Muscle of arm (tissue), 12 donors: ENCODE data around the gene FXR2. TPM values are rescaled to one million over a fixed set of nuclear protein-coding genes. Genes with fewer than 3 reads are reported as not detected.

Experiments
- DNase-seq: peaks from one replicate; pipeline ENCODE4 v3.0.0-alpha.2; 2013
- polyA plus RNA-seq, 12 donors: library from polyadenylated mRNA; unstranded; fragments of 120-200 nt; gene quantifications; one replicate each; pipeline ENCODE4 v1.2.1, GENCODE V29; 2013; ENCODE audit not compliant: insufficient read length in 12 of 12

Gene FXR2
- polyA plus RNA-seq, 12 donors: 30.5 to 71.8 (median 37.0) TPM; not detected in 1

DNA sequence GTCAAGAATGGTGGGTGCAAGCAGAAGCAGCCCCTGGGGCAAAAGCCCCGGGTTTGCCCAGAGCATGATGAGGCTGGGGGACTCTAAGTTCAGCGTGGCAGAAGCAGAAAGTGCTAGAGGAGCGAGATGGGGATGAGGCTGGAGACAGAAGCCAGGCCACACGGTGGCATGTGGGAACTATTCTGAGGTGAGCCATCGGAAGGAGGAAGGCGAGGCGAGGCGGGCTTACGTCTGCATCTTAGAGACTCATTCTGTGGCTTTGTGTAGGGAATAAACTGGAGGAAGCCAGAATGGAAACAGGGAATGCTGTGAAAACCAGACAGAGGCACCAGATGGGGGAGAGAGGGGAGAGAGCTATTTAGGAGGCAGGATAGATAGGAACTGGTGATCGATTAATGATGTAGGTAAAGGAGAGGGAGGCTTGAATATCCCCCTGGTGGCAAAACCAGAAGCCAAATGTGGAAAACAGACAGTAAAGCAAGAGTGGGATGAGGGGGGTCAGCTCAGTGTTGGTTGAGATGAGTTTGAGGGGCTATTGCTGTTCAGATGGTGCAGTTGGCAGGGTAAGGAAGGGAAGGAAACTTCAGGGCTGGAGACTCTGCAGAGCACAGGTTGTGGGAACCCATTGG is 59.3 kb downstream of the FXR2 start:
- no peak for DNase-seq

DNA sequence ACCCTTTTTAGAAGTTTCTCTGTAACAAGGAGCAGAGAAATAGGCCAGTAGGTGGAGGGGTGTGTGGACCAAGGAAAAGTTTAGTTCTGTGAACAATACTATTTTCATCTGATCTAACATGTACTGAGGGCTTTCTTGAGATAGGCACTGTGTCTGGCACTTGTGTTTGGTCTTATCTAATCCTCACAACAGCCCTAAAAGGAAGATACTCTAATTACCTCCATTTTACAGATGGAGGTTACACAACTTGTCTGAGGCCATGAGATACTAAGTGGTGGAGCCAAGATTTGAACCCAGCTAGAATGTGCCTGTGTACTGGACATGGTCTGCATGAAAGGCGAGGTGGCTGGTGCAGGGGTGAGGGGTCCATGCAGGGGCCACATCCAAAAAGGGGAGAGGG is 61.3 kb downstream of the FXR2 start:
- DNase-seq: no peak

GRCh38 chr17:7552621-7553051 is 62.1 kb downstream of the FXR2 start:
- DNase-seq: no peak

DNA sequence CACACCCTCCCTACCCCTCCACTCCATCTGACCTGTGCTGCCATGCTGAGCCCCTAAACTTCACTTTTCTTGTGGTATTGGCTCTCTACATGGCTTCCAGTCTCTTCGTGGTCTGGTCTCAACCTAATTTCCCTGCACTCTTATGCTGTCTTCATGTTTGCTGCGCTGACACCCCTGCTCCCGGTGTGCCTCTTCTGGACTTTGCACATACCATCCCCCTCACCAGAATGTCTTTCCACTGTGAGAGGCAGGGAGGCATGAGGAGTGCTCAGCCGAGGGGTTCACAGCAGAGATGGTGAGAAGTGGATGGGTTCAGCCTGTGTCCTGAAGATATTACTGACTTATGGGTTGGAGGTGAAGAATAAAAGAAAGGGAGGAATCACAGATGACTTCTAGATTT is 63.3 kb downstream of the FXR2 start:
- DNase-seq: no peak

DNA sequence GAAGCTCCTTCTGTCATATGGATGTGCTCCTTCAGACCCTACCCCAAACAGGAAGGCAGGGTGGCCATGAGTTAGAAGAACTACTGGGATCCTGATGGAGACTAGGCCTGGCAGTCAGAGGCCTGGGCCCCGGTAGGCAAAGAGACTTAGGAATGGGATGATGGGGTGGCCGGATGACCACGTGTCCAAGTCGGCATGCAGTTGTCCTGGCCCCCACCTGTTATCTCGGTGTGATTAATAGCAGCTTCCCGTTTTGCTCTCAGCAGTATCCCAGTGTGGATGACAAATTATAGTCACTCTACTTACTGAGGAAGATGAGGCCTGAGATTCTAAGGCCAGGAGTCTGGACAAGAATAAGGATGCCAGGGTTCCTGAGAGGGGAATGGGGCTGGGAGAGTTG is 64.4 kb downstream of the FXR2 start:
- DNase-seq: no peak

DNA sequence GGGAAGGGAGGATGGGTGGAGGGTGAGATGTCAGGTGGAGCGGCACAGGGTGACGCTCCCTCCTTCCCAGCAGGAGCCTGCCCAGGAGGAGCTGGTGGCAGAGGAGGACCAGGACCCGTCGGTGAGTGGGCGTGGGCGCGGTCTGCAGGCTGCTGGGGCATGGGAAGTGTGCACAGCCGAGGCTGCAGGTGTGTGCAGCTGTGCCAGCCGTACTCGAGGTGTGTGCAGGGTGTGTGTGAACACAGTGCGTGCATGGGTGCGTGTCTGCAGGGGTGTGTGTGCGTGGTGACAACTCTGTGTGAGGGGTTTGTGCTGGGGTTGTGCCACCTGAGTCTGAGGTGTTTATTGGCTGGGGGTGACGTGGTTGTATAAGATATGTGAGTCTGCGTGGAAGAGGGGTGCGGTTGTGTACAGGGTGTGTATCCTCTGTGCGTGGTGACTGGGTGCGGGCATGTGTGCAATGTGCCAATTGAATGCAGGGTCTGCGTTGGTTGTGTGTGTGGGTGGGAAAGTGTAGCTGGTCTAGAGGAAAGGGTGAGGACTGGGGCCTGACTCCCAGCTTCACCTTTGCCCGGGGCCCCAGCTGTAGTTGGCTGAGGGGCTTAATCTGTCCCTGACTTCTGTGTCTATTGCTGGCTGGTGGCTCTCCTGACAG is 65.2 kb downstream of the FXR2 start:
- no peak for DNase-seq

GRCh38 chr17:7548585-7549400 is 65.9 kb downstream of the FXR2 start, which contains the start of gene TNFSF12:
TNFSF12 (plus strand) TSS chr17:7549058; CDS start chr17:7549154, 96 bp downstream.
- no peak for DNase-seq

DNA sequence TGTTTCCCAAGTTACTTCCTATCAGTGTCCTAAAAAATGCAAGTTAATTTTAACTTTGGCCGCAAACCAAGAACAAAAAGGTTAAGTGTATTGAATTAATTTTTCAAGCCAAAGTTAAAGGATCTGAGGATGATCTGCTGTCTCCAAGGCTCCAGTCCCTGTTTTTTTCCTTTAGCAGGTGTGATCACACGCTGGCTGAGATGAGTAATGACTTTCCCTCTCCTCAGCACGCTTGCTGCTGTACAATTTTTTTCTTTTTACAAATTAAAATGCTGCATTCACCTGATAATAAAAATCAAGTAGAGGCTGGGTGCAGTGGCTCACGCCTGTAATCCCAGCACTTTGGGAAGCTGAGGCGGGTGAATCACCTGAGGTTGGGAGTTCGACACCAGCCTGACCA is 69.8 kb downstream of the FXR2 start:
- no peak for DNase-seq

Other genes starting within 250 kb of the FXR2 start
- gene TNK1, start 233.8 kb downstream of the FXR2 start, polyA plus RNA-seq: 1 to 10 TPM in 2 of 12 donors, under 1 TPM in 8, not detected in 2; 0.15 to 3.8 (median 0.47) TPM
- 10 to 100 TPM in 11 of 12 donors, not detected in 1; 19.8 to 52.1 (median 23.2) TPM for gene PLSCR3, start 220.4 kb downstream of the FXR2 start, polyA plus RNA-seq
- gene TMEM256, start 210.8 kb downstream of the FXR2 start, polyA plus RNA-seq: 10 to 100 TPM in 11 of 12 donors, not detected in 1; 45.1 to 67.7 (median 49.8) TPM
- 10 to 100 TPM in 11 of 12 donors, not detected in 1; 17.0 to 37.6 (median 24.5) TPM for gene NLGN2, start 207.1 kb downstream of the FXR2 start, polyA plus RNA-seq
- not detected for gene SPEM1, start 194.6 kb downstream of the FXR2 start, polyA plus RNA-seq
- not detected for gene SPEM2, start 189.3 kb downstream of the FXR2 start, polyA plus RNA-seq
- not detected for gene SPEM3, start 186.0 kb downstream of the FXR2 start, polyA plus RNA-seq
- gene TMEM102, start 179.5 kb downstream of the FXR2 start, polyA plus RNA-seq: 1 to 10 TPM in 3 of 12 donors, under 1 TPM in 7, not detected in 2; 0.62 to 2.2 (median 0.86) TPM
- gene FGF11, start 175.4 kb downstream of the FXR2 start, polyA plus RNA-seq: 10 to 100 TPM in 1 of 12 donors, 1 to 10 TPM in 9, under 1 TPM in 1, not detected in 1; 0.97 to 15.9 (median 2.4) TPM
- gene CHRNB1, start 169.8 kb downstream of the FXR2 start, polyA plus RNA-seq: 10 to 100 TPM in 11 of 12 donors, not detected in 1; 35.1 to 91.7 (median 79.7) TPM
- gene ZBTB4, start 135.3 kb downstream of the FXR2 start, polyA plus RNA-seq: 10 to 100 TPM in 11 of 12 donors, not detected in 1; 20.6 to 54.7 (median 24.4) TPM
- gene SLC35G6, start 133.5 kb downstream of the FXR2 start, polyA plus RNA-seq: under 1 TPM in 9 of 12 donors, not detected in 3; 0.08 to 0.65 (median 0.29) TPM
- gene POLR2A, start 130.5 kb downstream of the FXR2 start, polyA plus RNA-seq: 100 to 1,000 TPM in 2 of 12 donors, 10 to 100 TPM in 10; 42.7 to 443 (median 60.3) TPM
- 10 to 100 TPM in 11 of 12 donors, not detected in 1; 18.6 to 34.0 (median 24.7) TPM for gene TNFSF12, start 65.8 kb downstream of the FXR2 start, polyA plus RNA-seq
- 10 to 100 TPM in 1 of 12 donors, 1 to 10 TPM in 10, not detected in 1; 2.8 to 21.1 (median 4.4) TPM for gene TNFSF13, start 56.1 kb downstream of the FXR2 start, polyA plus RNA-seq
- gene SENP3, start 53.0 kb downstream of the FXR2 start, polyA plus RNA-seq: 10 to 100 TPM in 11 of 12 donors, not detected in 1; 30.8 to 61.1 (median 43.5) TPM
- gene CD68, start 35.3 kb downstream of the FXR2 start, polyA plus RNA-seq: 100 to 1,000 TPM in 1 of 12 donors, 10 to 100 TPM in 10, not detected in 1; 16.8 to 222 (median 25.6) TPM
- 10 to 100 TPM in 11 of 12 donors, not detected in 1; 26.7 to 60.9 (median 46.7) TPM for gene MPDU1, start 31.0 kb downstream of the FXR2 start, polyA plus RNA-seq
- 10 to 100 TPM in 1 of 12 donors, 1 to 10 TPM in 9, not detected in 2; 1.3 to 12.9 (median 1.8) TPM for gene SOX15, start 24.8 kb downstream of the FXR2 start, polyA plus RNA-seq
- 10 to 100 TPM in 11 of 12 donors, not detected in 1; 44.5 to 83.2 (median 68.8) TPM for gene SAT2, start 12.9 kb upstream of the FXR2 start, polyA plus RNA-seq
- gene SHBG, start 15.2 kb upstream of the FXR2 start, polyA plus RNA-seq: 1 to 10 TPM in 7 of 12 donors, under 1 TPM in 3, not detected in 2; 0.60 to 2.1 (median 1.2) TPM
- gene ATP1B2, start 36.0 kb upstream of the FXR2 start, polyA plus RNA-seq: 10 to 100 TPM in 11 of 12 donors, not detected in 1; 15.8 to 39.9 (median 26.1) TPM
- gene TP53, start 72.6 kb upstream of the FXR2 start, polyA plus RNA-seq: 100 to 1,000 TPM in 1 of 12 donors, 10 to 100 TPM in 11; 32.5 to 874 (median 37.6) TPM
- gene WRAP53, start 73.6 kb upstream of the FXR2 start, polyA plus RNA-seq: 1 to 10 TPM in 11 of 12 donors, not detected in 1; 5.1 to 9.9 (median 7.5) TPM
- 10 to 100 TPM in 2 of 12 donors, 1 to 10 TPM in 9, not detected in 1; 3.2 to 15.0 (median 6.0) TPM for gene EFNB3, start 90.3 kb upstream of the FXR2 start, polyA plus RNA-seq
- 10 to 100 TPM in 2 of 12 donors, 1 to 10 TPM in 9, not detected in 1; 2.3 to 13.6 (median 3.8) TPM for gene DNAH2, start 102.8 kb upstream of the FXR2 start, polyA plus RNA-seq
- 10 to 100 TPM in 11 of 12 donors, not detected in 1; 10.9 to 26.5 (median 14.6) TPM for gene KDM6B, start 219.3 kb upstream of the FXR2 start, polyA plus RNA-seq
- gene TMEM88, start 240.2 kb upstream of the FXR2 start, polyA plus RNA-seq: 10 to 100 TPM in 11 of 12 donors, not detected in 1; 14.1 to 29.0 (median 20.2) TPM
- 10 to 100 TPM in 11 of 12 donors, not detected in 1; 34.8 to 74.9 (median 41.8) TPM for gene NAA38, start 242.7 kb upstream of the FXR2 start, polyA plus RNA-seq
- 10 to 100 TPM in 4 of 12 donors, 1 to 10 TPM in 7, not detected in 1; 6.7 to 14.1 (median 8.7) TPM for gene CYB5D1, start 243.1 kb upstream of the FXR2 start, polyA plus RNA-seq